ENCODE measurements around the gene FURIN. TPM values are rescaled to one million over a fixed set of nuclear protein-coding genes. Genes with fewer than 3 reads are reported as not detected.
A peak's percentile ranks its signal among the peaks of the same experiment; 100 is the strongest.
"Not testable (repeated sequence)": the region's sequence is repeated elsewhere in the genome, so short reads cannot be mapped to it uniquely, and the experiment has no call there.

Gene FURIN
- polyA plus RNA-seq, 3 donors: 6.5 to 47.3 (median 14.3) TPM

- H3K4me3 Mint-ChIP-seq: peak overlapping the region; percentile 53 to 89
- TF ChIP-seq CTCF (IDR thresholded peaks at IDR 0.05): no peak
- Histone ChIP-seq H3K27ac (ENCODE audit: low read depth in 1 of 2, low read length in 2 of 2) (peak overlapping the region in 1 of 2 donors; percentile 20), H3K4me2 (replicated peaks; ENCODE audit: extremely low read depth, low read length, poor library complexity, severe bottlenecking) (peak overlapping the region; percentile 96), H3K9ac (ENCODE audit: insufficient read depth, low read length, poor library complexity, severe bottlenecking) (peak overlapping the region; percentile 21), H3K4me1 (ENCODE audit: control insufficient read depth in 1 of 2, insufficient read depth in 2 of 2, low read length in 2 of 2) (peaks cover 39 to 47% of the 10 kb centered on the region in 2 donors), H3K79me2 (ENCODE audit: insufficient read depth, low read length) (peaks cover 76% of the 10 kb centered on the region), H3K36me3 (replicated peaks in 1 of 2; ENCODE audit: control insufficient read depth in 1 of 2, insufficient read depth in 2 of 2, low read length in 2 of 2) (peaks cover 38 to 39% of the 10 kb centered on the region in 2 donors), H4K20me1 (ENCODE audit: insufficient read depth, low read length) (peaks cover 71% of the 10 kb centered on the region), H2AFZ (ENCODE audit: insufficient read depth, low read depth, low read length, poor library complexity, severe bottlenecking) (no peak overlapping the region), H3K27me3 (ENCODE audit: control insufficient read depth in 2 of 2, insufficient read depth in 2 of 2, low read length in 2 of 2) (no peaks in the 10 kb centered on the region), H3K4me3 (replicated peaks in 1 of 3; ENCODE audit: low read depth in 2 of 3, low read length in 3 of 3) (peak overlapping the region in 1 of 3 experiments; percentile 86), H3K9me3 (replicated peaks in 1 of 2; ENCODE audit: control insufficient read depth in 1 of 2, insufficient read depth in 1 of 2, low read length in 2 of 2) (no peaks in the 10 kb centered on the region)
- H3K27me3 Mint-ChIP-seq (ENCODE audit: low read depth in 3 of 3): peaks cover 0 to 2% (median 0%) of the 10 kb centered on the region in 3 donors
- WGBS (ENCODE audit: insufficient coverage): 8% methylated on average over 13 of the region's 15 CpGs
- no peaks in the 10 kb centered on the region for H3K9me3 Mint-ChIP-seq
- intact Hi-C loops (cut with micrococcal nuclease): loop anchor here (5.0 to 10.0 kb wide), 3 partner anchors 37 to 112 kb away; no protein-coding TSS in a partner anchor
- peaks cover 45% of the 10 kb centered on the region for H3K4me1 Mint-ChIP-seq
- no peak for DNase-seq
- H3K36me3 Mint-ChIP-seq: peaks cover 41 to 51% of the 10 kb centered on the region in 2 donors
- H3K27ac Mint-ChIP-seq: peak overlapping the region in 4 of 7 donors; percentile 28 to 72 (median 54)
These were observed 5.7 kb downstream of the FURIN start for GRCh38 chr15:90873998-90874605.

GRCh38 chr15:90874986-90875385, 6.6 kb downstream of the FURIN start:
- H3K4me1 ChIP-seq (ENCODE audit: control insufficient read depth in 1 of 2, insufficient read depth in 2 of 2, low read length in 2 of 2): peaks cover 30 to 38% of the 10 kb centered on the region in 2 donors
- not testable (repeated sequence) for H3K27ac Mint-ChIP-seq; H3K9me3 Mint-ChIP-seq; H3K27me3 ChIP-seq (ENCODE audit: control insufficient read depth in 2 of 2, insufficient read depth in 2 of 2, low read length in 2 of 2); H3K9ac ChIP-seq (ENCODE audit: insufficient read depth, low read length, poor library complexity, severe bottlenecking); DNase-seq; H3K4me3 ChIP-seq (replicated peaks in 1 of 3; ENCODE audit: low read depth in 2 of 3, low read length in 3 of 3); H3K4me3 Mint-ChIP-seq; H2AFZ ChIP-seq (ENCODE audit: insufficient read depth, low read depth, low read length, poor library complexity, severe bottlenecking); H3K9me3 ChIP-seq (replicated peaks in 1 of 2; ENCODE audit: control insufficient read depth in 1 of 2, insufficient read depth in 1 of 2, low read length in 2 of 2); H3K27me3 Mint-ChIP-seq (ENCODE audit: low read depth in 3 of 3); H3K4me2 ChIP-seq (replicated peaks; ENCODE audit: extremely low read depth, low read length, poor library complexity, severe bottlenecking); H3K27ac ChIP-seq (ENCODE audit: low read depth in 1 of 2, low read length in 2 of 2)
- peaks cover 48 to 60% of the 10 kb centered on the region in 2 donors for H3K36me3 Mint-ChIP-seq
- H4K20me1 ChIP-seq (ENCODE audit: insufficient read depth, low read length): peaks cover 80% of the 10 kb centered on the region
- H3K4me1 Mint-ChIP-seq: peaks cover 36% of the 10 kb centered on the region
- H3K36me3 ChIP-seq (replicated peaks in 1 of 2; ENCODE audit: control insufficient read depth in 1 of 2, insufficient read depth in 2 of 2, low read length in 2 of 2): peaks cover 46 to 48% of the 10 kb centered on the region in 2 donors
- intact Hi-C loops (cut with micrococcal nuclease): loop anchor here (5.0 to 10.0 kb wide), 4 partner anchors 38 to 113 kb away; no protein-coding TSS in a partner anchor
- 90% methylated on average over 3 of the region's 9 CpGs for WGBS (ENCODE audit: insufficient coverage)
- peaks cover 76% of the 10 kb centered on the region for H3K79me2 ChIP-seq (ENCODE audit: insufficient read depth, low read length)
